Thymus (tissue), 14 donors: ENCODE results near the gene CSTF2. TPM values are rescaled to one million over a fixed set of nuclear protein-coding genes. Genes with fewer than 3 reads are reported as not detected.
"Not testable (repeated sequence)": the region's sequence is repeated elsewhere in the genome, so short reads cannot be mapped to it uniquely, and the experiment has no call there.

Source experiments
- DNase-seq, 9 donors: peaks; one replicate each; pipeline ENCODE4 v3.0.0-alpha.2; 2013; ENCODE audit warnings: low spot score in 9 of 9, low read depth in 6 of 9, missing footprints in 1 of 9
- H3K27ac ChIP-seq, 2 donors: one replicate each; pipeline ENCODE4 v1.5.1; 2013; ENCODE audit warnings: control low read depth in 1 of 2, low read depth in 1 of 2, low read length in 1 of 2, mild to moderate bottlenecking in 1 of 2, moderate library complexity in 1 of 2
- H3K27me3 ChIP-seq, 2 donors: one replicate each; pipeline ENCODE4 v1.5.1; 2013; ENCODE audit warnings: low read length in 1 of 2; ENCODE audit not compliant: control insufficient read depth in 2 of 2, insufficient read depth in 1 of 2
- H3K36me3 ChIP-seq, 2 donors: one replicate each; pipeline ENCODE4 v1.5.1; 2013; ENCODE audit warnings: low read length in 1 of 2, mild to moderate bottlenecking in 1 of 2, moderate library complexity in 1 of 2; ENCODE audit not compliant: control insufficient read depth in 2 of 2, insufficient read depth in 2 of 2
- H3K4me1 ChIP-seq, 2 donors: one replicate each; pipeline ENCODE4 v1.5.1; 2013; ENCODE audit warnings: low read length in 2 of 2; ENCODE audit not compliant: control insufficient read depth in 2 of 2, insufficient read depth in 2 of 2
- H3K4me3 ChIP-seq, 2 donors: one replicate each; pipeline ENCODE4 v1.5.1; 2013; ENCODE audit warnings: low read length in 2 of 2, control low read depth in 1 of 2, mild to moderate bottlenecking in 1 of 2
- H3K9me3 ChIP-seq, 2 donors: one replicate each; pipeline ENCODE4 v1.5.1; 2013; ENCODE audit warnings: low read length in 1 of 2, mild to moderate bottlenecking in 1 of 2; ENCODE audit not compliant: control insufficient read depth in 2 of 2, insufficient read depth in 1 of 2
- WGBS: extraction: QIAGEN DNeasy Blood & Tissue Kit; methylation state at CpG from one replicate; pipeline ENCODE4 v1.1.7; 2013; 5-methylcytosine and 5-hydroxymethylcytosine counted together
- long read RNA-seq, 10 donors: transcript quantifications; one replicate each; lab custom pipeline, GENCODE V29; 2026
- polyA plus RNA-seq: library from polyadenylated mRNA; stranded (reverse); fragments of 200-250 nt; gene quantifications from one replicate; pipeline ENCODE4 v1.2.3, GENCODE V29; 2013
- total RNA-seq: library from RNA; stranded (reverse); fragments of 120-200 nt; gene quantifications from one replicate; pipeline ENCODE4 v1.2.4, GENCODE V29; 2013
- donor health status: healthy.

Gene CSTF2
- total RNA-seq (20.4 TPM), polyA plus RNA-seq (6.0 TPM)
- long read RNA-seq, donor 1, partial matches to known transcripts = 0 of 3 reads
- long read RNA-seq, donor 1, other reads (novel, unspliced or antisense) = 0 of 3 reads
- long read RNA-seq, donor 2, transcript CSTF2-201 (14 exons, 1,958 nt) = major isoform, 13 of 13 reads
- long read RNA-seq, donor 2, partial matches to known transcripts = 0 of 13 reads
- long read RNA-seq, donor 2, other reads (novel, unspliced or antisense) = 0 of 13 reads
- long read RNA-seq, donor 3, transcript CSTF2-201 (14 exons, 1,958 nt) = major isoform, 7 of 7 reads
- long read RNA-seq, donor 3, partial matches to known transcripts = 0 of 7 reads
- long read RNA-seq, donor 3, other reads (novel, unspliced or antisense) = 0 of 7 reads
- long read RNA-seq, donor 4, partial matches to known transcripts = 0 of 4 reads
- long read RNA-seq, donor 4, other reads (novel, unspliced or antisense) = 0 of 4 reads
- long read RNA-seq, donor 5, partial matches to known transcripts = 5 of 8 reads
- long read RNA-seq, donor 5, other reads (novel, unspliced or antisense) = 0 of 8 reads
- long read RNA-seq, donor 6, partial matches to known transcripts = 0 of 3 reads
- long read RNA-seq, donor 6, other reads (novel, unspliced or antisense) = 0 of 3 reads
- long read RNA-seq, donor 7, transcript CSTF2-201 (14 exons, 1,958 nt) = major isoform, 8 of 8 reads
- long read RNA-seq, donor 7, partial matches to known transcripts = 0 of 8 reads
- long read RNA-seq, donor 7, other reads (novel, unspliced or antisense) = 0 of 8 reads
- long read RNA-seq, donor 8, partial matches to known transcripts = 0 of 2 reads
- long read RNA-seq, donor 8, other reads (novel, unspliced or antisense) = 0 of 2 reads
- long read RNA-seq, donor 9, transcript CSTF2-201 (14 exons, 1,958 nt) = major isoform, 5 of 5 reads
- long read RNA-seq, donor 9, partial matches to known transcripts = 0 of 5 reads
- long read RNA-seq, donor 9, other reads (novel, unspliced or antisense) = 0 of 5 reads
- long read RNA-seq, donor 10, partial matches to known transcripts = 0 of 4 reads
- long read RNA-seq, donor 10, other reads (novel, unspliced or antisense) = 0 of 4 reads

DNA sequence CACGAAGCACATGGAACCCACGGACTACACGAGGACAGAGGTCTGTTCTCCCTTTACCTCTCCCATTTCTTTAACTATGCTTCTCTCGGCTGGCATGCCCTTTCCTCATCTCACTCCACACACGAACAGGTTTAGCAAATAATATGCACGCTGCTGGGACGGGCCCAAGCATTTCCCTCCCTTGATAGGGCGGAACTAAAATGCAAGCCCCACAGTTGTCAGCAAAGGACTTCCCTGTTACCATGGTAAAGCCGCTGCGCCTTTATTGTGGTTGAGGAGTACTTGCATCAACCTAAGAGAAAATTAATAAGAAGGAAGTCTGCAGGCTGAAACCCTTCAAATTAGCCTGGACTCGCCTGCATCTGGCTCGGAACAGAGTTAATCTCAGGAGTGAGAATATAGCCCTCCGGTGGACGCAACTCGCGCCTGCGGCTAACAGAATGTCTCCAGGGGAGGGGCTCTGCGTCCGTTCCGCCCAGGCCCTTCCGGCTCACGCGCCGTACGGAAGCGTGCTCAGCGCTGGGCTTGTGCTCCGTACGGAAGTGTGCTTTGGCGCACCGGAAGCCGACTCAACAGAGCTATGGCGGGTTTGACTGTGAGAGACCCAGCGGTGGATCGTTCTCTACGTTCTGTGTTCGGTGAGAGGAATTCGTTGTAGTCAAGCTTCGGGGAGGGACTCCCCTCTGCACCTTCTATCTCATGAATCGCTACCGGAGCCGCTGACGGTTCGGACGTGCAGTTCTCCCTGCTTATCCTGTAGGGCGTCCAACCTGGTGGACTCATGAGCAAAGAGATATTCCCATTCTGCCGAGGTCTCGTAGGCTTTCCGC lies at the start of gene CSTF2:
Gene CSTF2 (plus strand): TSS at position 555 of the 830 bp plus-strand sequence. CDS start 26 bp downstream, at position 581.
- peak; percentile 38 to 83 (median 59) for DNase-seq
- Histone ChIP-seq H3K4me1 (no peaks in the 10 kb centered on the region), H3K4me3 (peak within 1 kb of the TSS; percentile 58 to 62), H3K27ac (peak within 1 kb of the TSS; percentile 8 to 56), H3K27me3 (no peaks in the 10 kb centered on the region), H3K9me3 (no peaks in the 10 kb centered on the region), H3K36me3 (peaks cover 6 to 16% of the 10 kb centered on the region in 2 donors)
- WGBS = under 1% methylated on average over 49 of the region's 49 CpGs

- H3K36me3 ChIP-seq, DNase-seq, H3K9me3 ChIP-seq, H3K27me3 ChIP-seq, H3K27ac ChIP-seq, H3K4me1 ChIP-seq, H3K4me3 ChIP-seq: not testable (repeated sequence)
- 96% methylated on average over 7 of the region's 7 CpGs for whole genome bisulfite sequencing
Measured at GRCh38 chrX:100796371-100796770, 23.8 kb upstream of the CSTF2 start.

DNA sequence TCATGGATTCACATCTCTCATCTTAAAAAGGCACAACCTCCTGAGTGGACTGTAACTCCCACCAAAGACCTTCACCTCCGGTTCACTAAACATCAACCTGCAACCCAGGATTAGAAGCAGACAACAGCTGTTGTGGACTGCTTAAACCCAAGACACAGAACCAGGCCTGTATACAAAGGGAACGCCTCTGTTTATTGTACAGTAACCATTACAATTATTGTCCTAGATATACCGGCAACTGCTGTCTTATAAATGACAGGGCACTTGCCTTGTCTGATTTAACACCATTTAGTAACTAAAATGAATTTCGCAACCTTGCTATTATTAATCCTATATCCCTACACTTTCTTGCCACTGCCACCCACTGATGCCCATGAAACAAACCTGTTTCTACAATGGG lies 22.8 kb upstream of the CSTF2 start:
- DNase-seq = no peak
- H3K36me3 ChIP-seq = no peaks in the 10 kb centered on the region
- no peaks in the 10 kb centered on the region for H3K4me1 ChIP-seq
- no peaks in the 10 kb centered on the region for H3K27me3 ChIP-seq
- H3K27ac ChIP-seq = no peak overlapping the region
- no peak overlapping the region for H3K4me3 ChIP-seq
- H3K9me3 ChIP-seq = no peaks in the 10 kb centered on the region
- WGBS = 95% methylated on average over 4 of the region's 4 CpGs

DNA sequence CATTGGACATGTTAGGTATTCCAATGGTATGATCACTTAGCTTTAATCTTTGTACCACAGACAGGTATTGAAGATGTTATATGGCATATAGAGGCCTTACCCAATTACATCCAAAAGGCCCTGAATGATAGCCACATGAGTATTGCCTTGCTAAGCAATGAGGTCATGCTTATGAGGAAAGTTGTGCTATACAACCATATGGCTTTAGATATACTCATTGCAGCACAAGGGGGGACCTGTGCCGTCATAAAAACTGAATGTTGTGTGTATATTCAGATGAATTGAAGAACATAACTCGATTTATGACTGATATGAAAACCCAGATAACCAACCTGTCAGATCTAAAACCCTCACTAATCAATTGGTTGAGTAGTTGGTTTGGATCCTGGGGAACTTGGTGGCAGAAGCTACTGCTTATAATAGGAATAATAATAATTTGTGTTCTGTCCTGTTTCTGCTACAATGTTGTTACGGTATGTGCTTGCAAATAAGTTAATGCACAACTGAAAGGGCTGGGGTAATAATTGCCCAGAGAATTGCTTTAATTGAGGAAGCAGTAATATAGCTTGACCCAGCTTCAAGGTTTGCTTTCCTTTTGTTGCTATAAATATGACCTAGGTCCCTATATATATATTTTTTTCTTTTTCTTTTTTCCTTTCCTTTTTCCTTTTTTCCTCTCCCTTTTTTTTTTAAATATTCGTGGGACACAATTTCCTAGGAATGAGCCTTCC lies 21.5 kb upstream of the CSTF2 start:
- Histone ChIP-seq H3K9me3 (no peaks in the 10 kb centered on the region), H3K4me1 (no peaks in the 10 kb centered on the region), H3K36me3 (no peaks in the 10 kb centered on the region), H3K27me3 (no peaks in the 10 kb centered on the region), H3K4me3 (no peak overlapping the region), H3K27ac (no peak overlapping the region)
- 84% methylated on average over 4 of the region's 4 CpGs for WGBS
- DNase-seq = no peak

DNA sequence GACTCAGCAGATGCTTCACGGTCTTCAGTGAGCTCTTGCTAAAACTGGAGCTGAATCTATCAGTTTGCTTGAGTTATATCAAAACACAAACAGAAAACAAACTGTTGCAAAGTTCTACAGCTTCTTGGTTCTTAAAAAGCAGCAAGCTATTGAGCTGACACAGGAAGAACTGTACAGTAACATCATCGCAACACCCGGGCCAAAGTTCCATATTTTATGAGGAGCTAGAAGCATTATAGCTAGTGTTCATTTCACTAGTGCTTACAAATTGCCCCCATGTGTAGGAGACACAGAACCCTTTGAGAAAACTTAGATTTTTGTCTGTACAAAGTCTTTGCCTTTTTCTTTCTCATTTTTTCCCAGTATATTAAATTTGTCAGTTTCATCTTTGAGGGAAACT lies 17.3 kb upstream of the CSTF2 start:
- Histone ChIP-seq H3K27me3 (no peaks in the 10 kb centered on the region), H3K4me1 (no peaks in the 10 kb centered on the region), H3K4me3 (no peak overlapping the region), H3K27ac (no peak overlapping the region), H3K9me3 (no peaks in the 10 kb centered on the region), H3K36me3 (no peaks in the 10 kb centered on the region)
- DNase-seq = no peak
- WGBS = 96% methylated on average over 3 of the region's 3 CpGs

DNA sequence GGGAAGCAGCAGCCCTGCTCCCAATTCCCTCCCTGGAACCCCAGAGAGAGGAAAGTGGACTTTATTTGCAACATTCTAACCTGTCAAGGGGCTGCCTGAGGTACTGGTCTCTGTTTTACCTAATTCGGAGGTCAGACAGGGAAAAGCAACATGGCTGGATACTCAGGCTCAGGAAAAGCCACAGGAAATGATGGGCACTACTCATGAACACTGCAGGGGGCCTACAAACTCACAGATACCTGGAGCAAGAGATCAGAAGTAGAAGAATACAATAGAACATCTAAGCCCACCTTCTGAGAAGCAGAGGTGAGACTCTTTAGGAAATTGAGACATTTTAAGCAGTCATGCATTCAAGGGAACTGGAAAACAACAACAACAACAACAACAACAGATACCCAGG lies 15.4 kb upstream of the CSTF2 start:
- 86% methylated on average over 1 of the region's 1 CpG for WGBS
- no peak overlapping the region for H3K27ac ChIP-seq
- no peak overlapping the region for H3K4me3 ChIP-seq
- no peak for DNase-seq
- no peaks in the 10 kb centered on the region for H3K27me3 ChIP-seq
- H3K36me3 ChIP-seq = no peaks in the 10 kb centered on the region
- no peaks in the 10 kb centered on the region for H3K9me3 ChIP-seq
- no peaks in the 10 kb centered on the region for H3K4me1 ChIP-seq

DNA sequence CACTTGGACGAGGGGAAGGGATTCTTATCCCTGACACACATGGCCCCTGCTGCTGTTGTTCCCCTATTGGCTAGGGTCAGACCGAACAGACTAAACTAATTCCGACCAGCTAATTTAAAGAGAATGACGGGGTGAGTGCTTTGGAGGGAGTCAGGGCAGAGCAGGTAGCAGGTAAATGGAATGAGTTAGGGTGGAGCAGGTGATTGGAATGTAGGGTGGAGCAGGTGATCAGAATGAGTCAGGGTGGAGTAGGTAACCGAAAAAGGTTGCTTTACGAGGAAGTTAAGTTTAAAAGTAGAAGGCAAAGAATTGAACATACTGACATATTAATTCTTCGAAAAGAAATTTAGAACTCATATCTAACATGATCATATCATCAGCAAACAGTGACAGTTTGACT lies 11.9 kb upstream of the CSTF2 start:
- not testable (repeated sequence) for H3K27ac ChIP-seq, H3K27me3 ChIP-seq, H3K4me3 ChIP-seq, DNase-seq, H3K9me3 ChIP-seq, H3K36me3 ChIP-seq, H3K4me1 ChIP-seq
- 97% methylated on average over 7 of the region's 7 CpGs for WGBS
